PC-3 (cell line): ENCODE measurements around the gene GPC6. TPM values are rescaled to one million over a fixed set of nuclear protein-coding genes. Genes with fewer than 3 reads are reported as not detected.
A peak's percentile ranks its signal among the peaks of the same experiment; 100 is the strongest.

Experiments
- ATAC-seq: fragments of 200-7000 bp; cut with Tn5 transposase; 2 replicates; pipeline ENCODE4 v1.9.1; 2020; ENCODE audit warnings: mild to moderate bottlenecking, moderate library complexity
- BruUV-seq: library from RNA; stranded (reverse); fragments of 400-500 nt; replicated peaks from 2 replicates; lab custom pipeline; 2021; lab: Mats Ljungman, UMichigan
- CTCF ChIA-PET: fragments of 300-600 bp; sonication (Branson Sonifier 250); formaldehyde crosslinking; loops from one replicate; lab custom pipeline; 2022; ENCODE audit warnings: antibody characterized with exemption; lab: Charles Lee
- POLR2A ChIA-PET: fragments of 300-600 bp; sonication (Branson Sonifier 250); formaldehyde crosslinking; loops from one replicate; lab custom pipeline; 2022; ENCODE audit warnings: antibody characterized with exemption; ENCODE audit not compliant: unreplicated experiment; lab: Charles Lee
- DNase-seq: peaks from one replicate; pipeline ENCODE4 v3.0.0-alpha.2; 2015
- H2AFZ ChIP-seq: fragments of 300-600 bp; sonication (generic); 2 replicates; pipeline ENCODE4 v1.6.0; 2016; ENCODE audit warnings: antibody characterized with exemption, low read length
- H3F3A ChIP-seq: fragments of 300-600 bp; sonication (generic); one replicate; pipeline ENCODE4 v1.6.0; 2017; ENCODE audit warnings: antibody characterized with exemption, low read length, control low read depth, mild to moderate bottlenecking; ENCODE audit not compliant: unreplicated experiment
- H3K27ac ChIP-seq: fragments of 300-600 bp; sonication (generic); 2 replicates; pipeline ENCODE4 v1.5.1; 2016; ENCODE audit warnings: mild to moderate bottlenecking, low read length
- H3K27me3 ChIP-seq: fragments of 300-600 bp; sonication (generic); 2 replicates; pipeline ENCODE4 v1.6.1; 2016; ENCODE audit warnings: low read length, mixed read lengths
- H3K36me3 ChIP-seq: fragments of 300-600 bp; sonication (generic); 2 replicates; pipeline ENCODE4 v1.6.1; 2016; ENCODE audit warnings: low read depth, mixed run types, low read length, mixed read lengths
- H3K4me1 ChIP-seq: fragments of 300-600 bp; sonication (generic); 2 replicates; pipeline ENCODE4 v1.5.1; 2016; ENCODE audit warnings: low read length; ENCODE audit not compliant: insufficient read depth
- H3K4me2 ChIP-seq: fragments of 300-600 bp; sonication (generic); 2 replicates; pipeline ENCODE4 v1.6.0; 2016; ENCODE audit warnings: low read length
- H3K4me3 ChIP-seq: fragments of 300-600 bp; sonication (generic); 2 replicates; pipeline ENCODE4 v1.5.1; 2016; ENCODE audit warnings: mild to moderate bottlenecking, low read length, mixed read lengths
- H3K79me2 ChIP-seq: fragments of 300-600 bp; sonication (generic); 2 replicates; pipeline ENCODE4 v1.6.1; 2017; ENCODE audit warnings: low read length, mixed read lengths
- H3K9ac ChIP-seq: fragments of 300-600 bp; sonication (generic); 2 replicates; pipeline ENCODE4 v1.6.0; 2016; ENCODE audit warnings: mild to moderate bottlenecking, low read length
- H3K9me2 ChIP-seq: fragments of 300-600 bp; sonication (generic); replicated peaks from 2 replicates; pipeline ENCODE4 v1.6.1; 2016; ENCODE audit warnings: mixed run types, low read length, mixed read lengths
- H3K9me3 ChIP-seq: fragments of 300-600 bp; sonication (generic); 2 replicates; pipeline ENCODE4 v1.6.1; 2016; ENCODE audit warnings: low read length, mixed read lengths
- H4K20me1 ChIP-seq: fragments of 300-600 bp; sonication (generic); 2 replicates; pipeline ENCODE4 v1.6.1; 2016; ENCODE audit warnings: low read length, mixed read lengths
- CTCF ChIP-seq: fragments of 300-600 bp; sonication (generic); conservative IDR thresholded peaks from 2 replicates; pipeline ENCODE4 v1.5.1; 2017; ENCODE audit warnings: antibody characterized with exemption, low read depth, mild to moderate bottlenecking, low read length
- EZH2 ChIP-seq: fragments of 300-600 bp; sonication (generic); IDR thresholded peaks from one replicate; pipeline ENCODE4 v1.6.1; 2017; ENCODE audit warnings: antibody characterized with exemption, mild to moderate bottlenecking, low read length; ENCODE audit not compliant: unreplicated experiment
- EZH2phosphoT487 ChIP-seq: fragments of 300-600 bp; sonication (generic); IDR thresholded peaks from 2 replicates; pipeline ENCODE4 v1.6.1; 2018; ENCODE audit warnings: mild to moderate bottlenecking, antibody characterized with exemption, low read length, borderline replicate concordance
- intact Hi-C: fragments of 100-400 bp; cut with micrococcal nuclease; formaldehyde crosslinking; loops from 2 replicates; pipeline ENCODE4 v1.9.0; 2023
- total RNA-seq: library from RNA; depleted of rRNA; stranded (reverse); fragments of >200 nt; gene quantifications from 2 replicates; pipeline ENCODE4 v1.2.3, GENCODE V29; 2014

Gene GPC6
- total RNA-seq, 1 experiment from 2014 or later, result 3.5 TPM

DNA sequence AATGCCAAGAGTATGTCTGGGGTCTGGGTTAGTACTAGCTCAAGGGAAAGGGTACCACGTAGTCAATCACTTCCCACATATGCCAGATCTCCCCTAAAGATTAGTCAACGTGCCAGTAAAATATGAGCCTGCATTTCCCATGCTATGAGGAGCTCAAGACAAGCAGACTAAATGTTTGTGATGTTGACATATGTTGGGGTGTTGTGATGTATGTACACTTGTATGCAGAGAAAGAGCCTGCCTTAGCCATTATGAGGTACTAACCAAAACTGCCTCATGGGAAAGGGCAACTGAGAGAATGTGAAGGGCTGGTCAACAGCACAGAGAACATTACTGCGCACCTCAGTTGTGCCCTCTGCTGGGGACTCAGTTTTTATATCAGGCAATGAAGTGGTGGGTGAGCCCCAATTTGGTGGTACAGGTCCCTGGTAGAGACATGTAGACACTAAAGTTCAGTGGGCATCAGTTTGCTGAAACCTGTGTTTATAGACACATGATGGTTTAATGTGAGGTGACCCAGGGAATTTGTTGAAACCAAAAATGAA lies 965.9 kb downstream of the GPC6 start:
- DNase-seq, result peak; percentile 53
- intact Hi-C loops, result loop anchor here (5.0 to 10.0 kb wide), 4 partner anchors 120 to 1298 kb away; no protein-coding TSS in a partner anchor

DNA sequence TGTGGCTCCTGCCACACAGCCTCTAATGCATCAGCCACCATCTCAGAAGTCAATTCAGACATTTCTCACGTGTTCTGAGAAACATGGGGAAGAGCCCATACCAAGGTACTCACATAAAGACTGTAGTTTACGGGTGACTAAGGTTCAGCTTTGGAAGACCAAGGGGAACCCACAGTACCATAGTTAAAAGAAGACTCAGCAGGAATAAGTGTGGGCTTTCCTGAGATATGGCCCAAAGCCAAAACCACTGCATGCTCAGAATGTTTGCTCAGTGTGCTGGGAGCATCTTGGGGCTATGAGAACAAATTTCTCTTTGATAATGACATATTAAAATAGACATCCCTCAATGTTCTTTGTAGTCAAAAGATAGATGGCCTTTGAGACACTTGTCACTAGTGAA lies 969.1 kb downstream of the GPC6 start:
- Histone ChIP-seq H3K9me3 (no peaks in the 10 kb centered on the region), H3K27ac (no peak overlapping the region), H3K4me3 (no peak overlapping the region), H3K9ac (no peak overlapping the region), H3K36me3 (no peaks in the 10 kb centered on the region), H3K9me2 (no peaks in the 10 kb centered on the region), H2AFZ (no peak overlapping the region), H3K27me3 (no peaks in the 10 kb centered on the region), H3K4me2 (no peak overlapping the region), H4K20me1 (no peaks in the 10 kb centered on the region), H3K79me2 (no peaks in the 10 kb centered on the region), H3F3A (no peaks in the 10 kb centered on the region), H3K4me1 (no peaks in the 10 kb centered on the region)
- CTCF ChIA-PET, result interaction anchor here (0.7 kb wide), 1 partner anchor 173 kb away, joined by 3 read pairs; no protein-coding TSS in a partner anchor
- no peak for TF ChIP-seq EZH2
- TF ChIP-seq CTCF, result no peak
- TF ChIP-seq EZH2phosphoT487, result no peak
- intact Hi-C loops, result loop anchor here (10.0 kb wide), 2 partner anchors 951 to 1301 kb away; no protein-coding TSS in a partner anchor
- DNase-seq (peak; percentile 51), ATAC-seq (peak; percentile 45)
- BruUV-seq, result no TSS peak
- POLR2A ChIA-PET, result no interaction called here

More for the DNA sequence above, 965.9 kb downstream of the GPC6 start:
- no peaks in the 10 kb centered on the region for H3K4me1 ChIP-seq
- TF ChIP-seq EZH2phosphoT487, result no peak
- no peak for TF ChIP-seq EZH2
- TF ChIP-seq CTCF, result peak; percentile 69
- H3K9me3 ChIP-seq, result no peaks in the 10 kb centered on the region
- POLR2A ChIA-PET, result no interaction called here
- H3K4me3 ChIP-seq, result no peak overlapping the region
- no peak overlapping the region for H3K4me2 ChIP-seq
- no peak overlapping the region for H3K27ac ChIP-seq
- no peaks in the 10 kb centered on the region for H3K27me3 ChIP-seq
- H3K36me3 ChIP-seq, result no peaks in the 10 kb centered on the region
- no peak overlapping the region for H2AFZ ChIP-seq
- ATAC-seq, result peak; percentile 59
- no peak overlapping the region for H3K9ac ChIP-seq
- H3F3A ChIP-seq, result no peaks in the 10 kb centered on the region
- H3K9me2 ChIP-seq, result no peaks in the 10 kb centered on the region
- no peaks in the 10 kb centered on the region for H3K79me2 ChIP-seq
- BruUV-seq, result no TSS peak
- no peaks in the 10 kb centered on the region for H4K20me1 ChIP-seq
- CTCF ChIA-PET, result interaction anchor here (0.6 to 1.0 kb wide), 2 partner anchors 171 to 944 kb away, joined by 3 to 5 read pairs; no protein-coding TSS in a partner anchor

DNA sequence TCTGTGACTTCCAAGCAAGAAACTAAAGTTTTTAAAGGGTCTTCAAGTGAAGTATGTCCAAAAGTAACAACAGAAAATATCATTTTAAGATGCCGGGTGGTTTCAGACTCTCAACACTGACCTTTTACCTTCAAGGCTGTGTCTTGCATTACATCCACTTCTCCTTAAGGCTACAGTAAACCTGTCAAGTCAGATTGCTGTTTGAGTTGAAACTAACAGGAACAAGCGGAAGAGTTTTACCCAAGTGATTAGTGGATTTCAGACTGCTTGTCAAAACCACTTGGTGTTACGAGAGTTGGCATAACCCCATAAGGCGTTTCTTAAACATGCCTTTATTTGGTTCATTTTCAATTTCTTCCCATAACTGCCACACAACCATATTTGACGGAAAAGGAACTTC lies 969.8 kb downstream of the GPC6 start:
- DNase-seq (no peak), ATAC-seq (no peak)
- H3K79me2 ChIP-seq, result no peaks in the 10 kb centered on the region
- no peaks in the 10 kb centered on the region for H3K27me3 ChIP-seq
- H3K9me3 ChIP-seq, result no peaks in the 10 kb centered on the region
- ChIA-PET POLR2A (no interaction called here), CTCF (no interaction called here)
- intact Hi-C loops, result loop anchor here (10.0 kb wide), 2 partner anchors 952 to 1302 kb away; no protein-coding TSS in a partner anchor
- H3K4me1 ChIP-seq, result no peaks in the 10 kb centered on the region
- no peaks in the 10 kb centered on the region for H3F3A ChIP-seq
- no peak overlapping the region for H3K27ac ChIP-seq
- no peak overlapping the region for H3K4me2 ChIP-seq
- H2AFZ ChIP-seq, result no peak overlapping the region
- H4K20me1 ChIP-seq, result no peaks in the 10 kb centered on the region
- H3K9me2 ChIP-seq, result no peaks in the 10 kb centered on the region
- no peaks in the 10 kb centered on the region for H3K36me3 ChIP-seq
- no peak overlapping the region for H3K9ac ChIP-seq
- no peak overlapping the region for H3K4me3 ChIP-seq
- TF ChIP-seq EZH2phosphoT487, result no peak
- TF ChIP-seq EZH2, result no peak
- no peak for TF ChIP-seq CTCF
- BruUV-seq, result no TSS peak
